ENCODE measurements around the gene WWTR1. TPM values are rescaled to one million over a fixed set of nuclear protein-coding genes. Genes with fewer than 3 reads are reported as not detected.

Gene WWTR1
- total RNA-seq, 1 donor from 2014 or later = 3.4 TPM

DNA sequence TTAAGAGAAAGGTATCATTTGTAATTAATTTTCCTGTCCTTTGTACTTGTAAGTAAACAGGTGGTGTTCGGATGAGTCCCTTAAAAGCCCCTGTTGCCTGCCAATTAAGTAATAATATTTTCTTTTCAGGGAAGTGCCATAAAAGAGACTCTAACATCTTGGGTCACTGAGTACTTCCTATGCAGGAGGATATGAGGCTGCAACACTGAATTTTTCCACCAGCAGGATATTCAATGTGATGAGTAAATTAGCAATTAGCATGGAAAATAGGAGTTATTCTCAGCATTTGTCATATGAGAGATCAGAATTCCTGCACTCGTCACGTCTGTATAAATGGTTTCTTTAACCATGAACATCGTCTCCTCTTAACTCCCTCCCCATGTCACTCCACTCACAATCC lies 45.4 kb downstream of the WWTR1 start:
- Histone ChIP-seq H3K4me3 (ENCODE audit: low read depth, low read length) (no peak overlapping the region), H3K36me3 (ENCODE audit: control insufficient read depth, insufficient read depth, low read length) (no peaks in the 10 kb centered on the region), H3K27me3 (ENCODE audit: control insufficient read depth, insufficient read depth, low read length) (no peaks in the 10 kb centered on the region)
- no peak for TF ChIP-seq CTCF (IDR thresholded peaks at IDR 0.05; ENCODE audit: insufficient read depth, low read length, severe bottlenecking)
- no peak for FAIRE-seq
- DNase-seq (ENCODE audit: low read depth) = no peak

DNA sequence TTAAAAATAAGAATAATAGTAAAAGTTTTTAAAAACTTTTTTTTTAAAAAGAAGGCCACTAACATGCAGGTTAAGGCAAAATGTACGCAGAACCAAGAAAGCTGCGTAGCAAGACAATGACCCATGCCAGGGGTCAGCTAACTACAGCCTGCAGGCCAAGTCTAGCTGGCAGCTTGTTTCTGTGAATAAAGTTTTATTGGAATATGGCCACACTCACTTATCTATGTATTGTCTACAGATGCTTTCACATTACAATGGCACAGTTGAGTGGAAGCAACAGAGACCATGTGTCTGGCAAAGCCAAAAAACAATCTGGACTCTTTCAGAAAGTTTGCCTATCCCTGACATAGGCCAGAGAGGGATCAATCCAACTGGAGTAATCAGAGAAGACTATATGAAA lies 46.7 kb downstream of the WWTR1 start:
- TF ChIP-seq CTCF (IDR thresholded peaks at IDR 0.05; ENCODE audit: insufficient read depth, low read length, severe bottlenecking) = no peak
- DNase-seq (ENCODE audit: low read depth) (no peak), FAIRE-seq (no peak)
- Histone ChIP-seq H3K27me3 (ENCODE audit: control insufficient read depth, insufficient read depth, low read length) (no peaks in the 10 kb centered on the region), H3K36me3 (ENCODE audit: control insufficient read depth, insufficient read depth, low read length) (no peaks in the 10 kb centered on the region), H3K4me3 (ENCODE audit: low read depth, low read length) (no peak overlapping the region)

DNA sequence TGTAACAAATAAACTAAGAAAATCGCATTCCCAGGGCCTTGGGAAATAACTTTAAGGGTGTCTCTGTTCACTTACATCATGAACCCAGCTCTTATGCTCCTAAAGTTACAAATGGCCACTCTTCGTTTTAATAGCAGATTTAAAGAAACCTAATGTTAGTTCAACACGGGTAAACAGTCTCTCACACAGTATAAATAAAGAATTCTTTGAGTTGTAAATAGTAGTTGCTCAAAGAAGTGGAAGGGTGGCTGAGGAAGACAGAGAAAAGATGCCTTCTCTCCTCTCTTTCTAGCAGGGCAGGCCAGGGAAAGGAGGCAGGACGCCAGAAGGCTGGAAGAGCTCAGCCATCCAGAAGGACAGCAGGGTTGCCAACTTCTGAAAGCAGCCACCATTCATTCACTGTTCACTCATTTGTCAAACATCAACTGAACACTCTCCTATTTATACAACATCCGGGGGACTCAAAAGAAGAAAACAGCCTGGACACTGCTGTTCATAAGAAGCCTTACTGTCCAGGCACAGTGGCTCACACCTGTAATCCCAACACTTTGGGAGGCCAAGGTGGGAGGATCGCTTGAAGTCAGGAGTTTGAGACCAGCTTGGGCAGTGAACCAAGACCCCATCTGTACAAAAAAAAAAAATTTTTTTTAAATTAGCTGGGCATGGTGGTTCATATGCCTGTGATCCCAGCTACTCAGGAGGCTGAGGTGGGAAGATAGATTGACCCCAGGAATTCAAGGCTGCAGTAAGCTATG lies 47.3 kb downstream of the WWTR1 start:
- no peak overlapping the region for H3K4me3 ChIP-seq (ENCODE audit: low read depth, low read length)
- TF ChIP-seq CTCF (IDR thresholded peaks at IDR 0.05; ENCODE audit: insufficient read depth, low read length, severe bottlenecking) = no peak
- FAIRE-seq = no peak
- no peaks in the 10 kb centered on the region for H3K27me3 ChIP-seq (ENCODE audit: control insufficient read depth, insufficient read depth, low read length)
- H3K36me3 ChIP-seq (ENCODE audit: control insufficient read depth, insufficient read depth, low read length) = no peaks in the 10 kb centered on the region
- DNase-seq (ENCODE audit: low read depth) = no peak

DNA sequence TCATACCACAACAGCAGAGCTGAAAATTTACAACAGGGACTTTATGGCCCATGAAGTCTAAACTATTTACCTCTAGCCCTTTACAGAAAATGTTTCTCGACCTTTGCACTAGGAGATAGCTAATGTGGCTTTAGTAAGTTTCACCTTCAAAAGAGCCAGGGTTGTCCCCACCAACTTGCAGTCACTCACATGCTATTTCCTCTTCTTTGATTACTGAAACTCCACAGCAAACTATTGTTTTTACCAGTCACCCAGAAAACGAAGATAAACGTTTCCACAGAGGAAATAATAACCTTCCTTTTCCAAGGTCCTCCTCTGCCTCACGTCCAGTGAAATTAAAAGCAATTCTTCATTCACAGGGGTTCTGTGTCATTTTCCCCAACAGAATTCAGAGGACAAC lies 48.2 kb downstream of the WWTR1 start:
- no peak for DNase-seq (ENCODE audit: low read depth)
- FAIRE-seq = no peak
- TF ChIP-seq CTCF (IDR thresholded peaks at IDR 0.05; ENCODE audit: insufficient read depth, low read length, severe bottlenecking) = no peak
- Histone ChIP-seq H3K4me3 (ENCODE audit: low read depth, low read length) (no peak overlapping the region), H3K27me3 (ENCODE audit: control insufficient read depth, insufficient read depth, low read length) (no peaks in the 10 kb centered on the region), H3K36me3 (ENCODE audit: control insufficient read depth, insufficient read depth, low read length) (no peaks in the 10 kb centered on the region)

GRCh38 chr3:149608987-149609386 lies 48.8 kb downstream of the WWTR1 start:
- no peak for DNase-seq (ENCODE audit: low read depth)
- TF ChIP-seq CTCF (IDR thresholded peaks at IDR 0.05; ENCODE audit: insufficient read depth, low read length, severe bottlenecking) = no peak
- FAIRE-seq = no peak
- Histone ChIP-seq H3K4me3 (ENCODE audit: low read depth, low read length) (no peak overlapping the region), H3K27me3 (ENCODE audit: control insufficient read depth, insufficient read depth, low read length) (no peaks in the 10 kb centered on the region), H3K36me3 (ENCODE audit: control insufficient read depth, insufficient read depth, low read length) (no peaks in the 10 kb centered on the region)

DNA sequence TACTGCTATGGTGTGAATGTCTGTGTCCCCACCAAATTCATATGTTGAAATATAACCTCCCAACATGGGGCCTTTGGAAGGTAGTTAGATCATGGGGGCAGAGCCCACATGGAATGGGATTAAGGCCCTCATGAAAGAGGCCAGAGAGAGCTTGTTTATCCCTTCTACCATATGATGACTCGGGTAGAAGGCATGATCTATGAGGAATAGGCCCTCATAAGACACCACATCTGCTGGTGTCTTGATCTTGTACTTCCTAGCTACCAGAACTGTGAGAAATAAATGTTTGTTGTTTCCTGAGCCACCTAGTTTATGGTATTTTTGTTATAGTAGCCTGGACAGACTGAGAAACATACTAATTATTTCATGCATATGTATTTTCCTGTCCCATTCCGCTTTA lies 51.9 kb downstream of the WWTR1 start:
- Histone ChIP-seq H3K4me3 (ENCODE audit: low read depth, low read length) (no peak overlapping the region), H3K36me3 (ENCODE audit: control insufficient read depth, insufficient read depth, low read length) (no peaks in the 10 kb centered on the region), H3K27me3 (ENCODE audit: control insufficient read depth, insufficient read depth, low read length) (no peaks in the 10 kb centered on the region)
- no peak for TF ChIP-seq CTCF (IDR thresholded peaks at IDR 0.05; ENCODE audit: insufficient read depth, low read length, severe bottlenecking)
- DNase-seq (ENCODE audit: low read depth) (peak; percentile 70), FAIRE-seq (no peak)

All from bronchial epithelial cell (primary cell).